H1 (cell line): ENCODE data around the gene PTCH2. TPM values are rescaled to one million over a fixed set of nuclear protein-coding genes. Genes with fewer than 3 reads are reported as not detected.
A peak's percentile ranks its signal among the peaks of the same experiment; 100 is the strongest.

Experiments
- CTCF ChIA-PET: fragments of 300-600 bp; sonication (Branson Sonifier 250); formaldehyde crosslinking; loops from one replicate; lab custom pipeline; 2021; ENCODE audit not compliant: partially characterized antibody; lab: Charles Lee
- POLR2A ChIA-PET: fragments of 300-600 bp; sonication (Branson Sonifier 250); formaldehyde crosslinking; loops from one replicate; lab custom pipeline; 2021; ENCODE audit warnings: inconsistent platforms; ENCODE audit not compliant: partially characterized antibody; lab: Charles Lee
- DNase-seq, 2 experiments: peaks; one replicate each; pipeline versions ENCODE4 v3.0.0 to v3.0.0-alpha.2; 2010 to 2022; ENCODE audit warnings: low spot score in 2 of 2, low read depth in 1 of 2, mixed read lengths in 1 of 2
- FAIRE-seq: peaks from 2 replicates; lab custom pipeline; 2011; peaks lifted over from hg19 to GRCh38; lab: Jason Lieb, UNC
- H2AFZ ChIP-seq: 2 replicates; pipeline ENCODE4 v1.8.1; 2012; ENCODE audit warnings: low read length, inconsistent platforms
- H2AK5ac ChIP-seq: 2 replicates; pipeline ENCODE4 v1.6.1; 2013; ENCODE audit warnings: low read depth, low read length
- H2BK120ac ChIP-seq: replicated peaks from 2 replicates; pipeline ENCODE3; 2013; ENCODE audit warnings: low read depth, low read length, inconsistent platforms
- H2BK12ac ChIP-seq: 2 replicates; pipeline ENCODE4 v1.6.1; 2013; ENCODE audit warnings: low read depth, low read length
- H2BK15ac ChIP-seq: 2 replicates; pipeline ENCODE4 v1.6.1; 2013; ENCODE audit warnings: low read length
- H2BK20ac ChIP-seq: 2 replicates; pipeline ENCODE4 v1.6.1; 2013; ENCODE audit warnings: low read length
- H2BK5ac ChIP-seq: 2 replicates; pipeline ENCODE4 v1.6.1; 2013; ENCODE audit warnings: low read depth, low read length
- H3K14ac ChIP-seq: 2 replicates; pipeline ENCODE4 v1.6.1; 2013; ENCODE audit warnings: inconsistent platforms; ENCODE audit not compliant: insufficient read length
- H3K18ac ChIP-seq: 2 replicates; pipeline ENCODE4 v1.6.1; 2013; ENCODE audit warnings: low read length; ENCODE audit errors: extremely low read depth
- H3K23ac ChIP-seq: 2 replicates; pipeline ENCODE4 v1.6.1; 2013; ENCODE audit warnings: inconsistent platforms; ENCODE audit not compliant: insufficient read length
- H3K23me2 ChIP-seq: 2 replicates; pipeline ENCODE4 v1.6.1; 2013; ENCODE audit warnings: low read depth, low read length
- H3K27ac ChIP-seq: 2 replicates; pipeline ENCODE4 v1.6.1; 2011; ENCODE audit warnings: low read depth, low read length, inconsistent platforms
- H3K27me3 ChIP-seq, 4 experiments: replicated peaks in 1 of 4; 1 replicate in 1 of 4; 2 replicates in 3 of 4; pipeline versions ENCODE4 v1.6.1 to v1.8.1; 2011 to 2013; ENCODE audit warnings: low read length in 3 of 4, mild to moderate bottlenecking in 3 of 4, inconsistent platforms in 2 of 4, mixed read lengths in 2 of 4, moderate library complexity in 1 of 4; ENCODE audit not compliant: control insufficient read depth in 3 of 4, insufficient read depth in 3 of 4; ENCODE audit errors: extremely low read depth in 1 of 4
- H3K36me3 ChIP-seq, 4 experiments: 2 replicates each; pipeline versions ENCODE4 v1.6.1 to v1.8.1; 2011 to 2013; ENCODE audit warnings: mild to moderate bottlenecking in 4 of 4, low read length in 3 of 4, moderate library complexity in 2 of 4, control low read depth in 1 of 4, inconsistent platforms in 1 of 4; ENCODE audit not compliant: insufficient read depth in 4 of 4, control insufficient read depth in 2 of 4
- H3K4ac ChIP-seq: replicated peaks from 2 replicates; pipeline ENCODE3; 2013; ENCODE audit warnings: low read length, low read depth, mixed read lengths, inconsistent platforms; ENCODE audit not compliant: insufficient read length
- H3K4me1 ChIP-seq, 4 experiments: replicated peaks in 1 of 4; 1 replicate in 1 of 4; 2 replicates in 3 of 4; pipeline versions ENCODE4 v1.6.1 to v1.8.1; 2011 to 2013; ENCODE audit warnings: low read length in 3 of 4, inconsistent platforms in 2 of 4, mixed read lengths in 1 of 4; ENCODE audit not compliant: insufficient read depth in 4 of 4, control insufficient read depth in 3 of 4
- H3K4me2 ChIP-seq, 2 experiments: 2 replicates each; pipeline versions ENCODE4 v1.6.1 to v1.8.1; 2011 to 2013; ENCODE audit warnings: low read depth in 2 of 2, low read length in 2 of 2, control low read depth in 1 of 2, inconsistent platforms in 1 of 2, mild to moderate bottlenecking in 1 of 2; ENCODE audit not compliant: insufficient read depth in 1 of 2
- H3K4me3 ChIP-seq, 4 experiments: fragments of 200-600, 300-600 bp in 1 of 4; sonication (generic), shearing (Covaris generic), sonication (Bioruptor Twin) in 1 of 4; 2 replicates each; pipeline versions ENCODE4 v1.5.1 to v1.8.1; 2011 to 2016; ENCODE audit warnings: low read length in 4 of 4, low read depth in 3 of 4, control low read depth in 2 of 4, inconsistent platforms in 2 of 4, mild to moderate bottlenecking in 2 of 4, mixed read lengths in 1 of 4, moderate library complexity in 1 of 4; ENCODE audit not compliant: insufficient read depth in 2 of 4; ENCODE audit errors: extremely low read depth in 1 of 4
- H3K56ac ChIP-seq: replicated peaks from 2 replicates; pipeline ENCODE3; 2013; ENCODE audit warnings: low read depth, mild to moderate bottlenecking, mixed read lengths, low read length, inconsistent platforms; ENCODE audit not compliant: insufficient read length
- H3K79me1 ChIP-seq: 2 replicates; pipeline ENCODE4 v1.6.1; 2013; ENCODE audit warnings: low read depth, low read length, control low read depth
- H3K79me2 ChIP-seq, 2 experiments: 2 replicates each; pipeline versions ENCODE4 v1.6.1 to v1.8.1; 2012 to 2013; ENCODE audit warnings: low read length in 2 of 2, mild to moderate bottlenecking in 2 of 2, inconsistent platforms in 1 of 2; ENCODE audit not compliant: insufficient read depth in 2 of 2, control insufficient read depth in 1 of 2
- H3K9ac ChIP-seq, 4 experiments: replicated peaks in 1 of 4; 1 replicate in 1 of 4; 2 replicates in 3 of 4; pipeline versions ENCODE4 v1.6.1 to v1.8.1; 2011 to 2013; ENCODE audit warnings: low read depth in 3 of 4, low read length in 3 of 4, control low read depth in 2 of 4, mild to moderate bottlenecking in 2 of 4, moderate library complexity in 2 of 4, inconsistent platforms in 1 of 4; ENCODE audit errors: extremely low read depth in 1 of 4
- H3K9me3 ChIP-seq, 2 experiments: 2 replicates each; pipeline versions ENCODE4 v1.6.1 to v1.8.1; 2012 to 2013; ENCODE audit warnings: mild to moderate bottlenecking in 2 of 2, moderate library complexity in 2 of 2, control low read depth in 1 of 2, inconsistent platforms in 1 of 2, low read depth in 1 of 2, low read length in 1 of 2, mixed read lengths in 1 of 2; ENCODE audit not compliant: insufficient read depth in 2 of 2
- H4K20me1 ChIP-seq, 2 experiments: replicated peaks in 1 of 2; 2 replicates each; pipeline versions ENCODE3 to v1.8.1; 2011 to 2013; ENCODE audit warnings: inconsistent platforms in 2 of 2, low read length in 2 of 2, mild to moderate bottlenecking in 1 of 2; ENCODE audit not compliant: insufficient read depth in 2 of 2, control insufficient read depth in 1 of 2
- H4K5ac ChIP-seq: 2 replicates; pipeline ENCODE4 v1.6.1; 2013; ENCODE audit warnings: low read length, low read depth, mixed read lengths, inconsistent platforms; ENCODE audit not compliant: insufficient read length
- H4K8ac ChIP-seq: 2 replicates; pipeline ENCODE4 v1.8.0; 2013; ENCODE audit warnings: mild to moderate bottlenecking, moderate library complexity, low read length, inconsistent platforms; ENCODE audit not compliant: insufficient read depth; ENCODE audit errors: extremely low read depth
- H4K91ac ChIP-seq: replicated peaks from 2 replicates; pipeline ENCODE3; 2013; ENCODE audit warnings: low read length, mixed read lengths, inconsistent platforms; ENCODE audit not compliant: insufficient read length
- ATF3 ChIP-seq: IDR thresholded peaks from 2 replicates; pipeline ENCODE4 v1.6.1; 2011; ENCODE audit warnings: low read depth, mild to moderate bottlenecking, low read length; ENCODE audit not compliant: insufficient read depth
- CTCF ChIP-seq, 3 experiments: IDR thresholded peaks; 1 replicate in 2 of 3; 2 replicates in 1 of 3; pipeline versions ENCODE4 v1.5.1 to v1.6.1; 2011; ENCODE audit warnings: low read length in 3 of 3, mild to moderate bottlenecking in 3 of 3, inconsistent platforms in 2 of 3, low read depth in 1 of 3, moderate library complexity in 1 of 3; ENCODE audit not compliant: insufficient read depth in 1 of 3; ENCODE audit errors: control extremely low read depth in 1 of 3
- EP300 ChIP-seq, 2 experiments: IDR thresholded peaks; 1 replicate in 1 of 2; 2 replicates in 1 of 2; pipeline ENCODE4 v1.6.1; 2011 to 2012; ENCODE audit warnings: low read depth in 2 of 2, low read length in 2 of 2, mild to moderate bottlenecking in 2 of 2, borderline replicate concordance in 1 of 2, inconsistent platforms in 1 of 2, moderate library complexity in 1 of 2
- POLR2AphosphoS5 ChIP-seq: IDR thresholded peaks from 2 replicates; pipeline ENCODE4 v1.6.1; 2011; ENCODE audit warnings: low read depth, low read length
- SIX5 ChIP-seq: IDR thresholded peaks from 2 replicates; pipeline ENCODE4 v1.6.1; 2011; ENCODE audit warnings: mild to moderate bottlenecking, low read depth, low read length
- WGBS, 2 experiments: shearing (Covaris generic) in 1 of 2; methylation state at CpG; one replicate each; pipeline versions ENCODE4 v1.1.6 to v1.1.7; 2013 to 2015; ENCODE audit warnings: low lambda C conversion rate in 2 of 2, mixed read lengths in 2 of 2, inconsistent platforms in 1 of 2, low coverage in 1 of 2, missing lambda C conversion rate in 1 of 2; ENCODE audit not compliant: insufficient replicate concordance in 2 of 2, insufficient coverage in 1 of 2, insufficient read length in 1 of 2; ENCODE audit errors: extremely low coverage in 1 of 2, missing lambda C conversion rate in 1 of 2; 5-methylcytosine and 5-hydroxymethylcytosine counted together
- polyA plus RNA-seq, 7 experiments: library from polyadenylated mRNA; depleted of rRNA in 3 of 7; stranded (reverse) in 5 of 7; unstranded in 2 of 7; fragments of >200 nt in 5 of 7; fragments of 200-250 nt in 2 of 7; gene quantifications; 1 replicate in 5 of 7; 2 replicates in 1 of 7; 4 replicates in 1 of 7; pipeline versions ENCODE4 v1.2.1 to v1.2.3, GENCODE V29; 2011 to 2013; ENCODE audit warnings: missing spikeins in 2 of 7, mixed read lengths in 2 of 7
- total RNA-seq: library from RNA; stranded (reverse); fragmentation: NEBNext Ultra II Directional; extraction: Animal tissue kit (Norgen Biotek cat#: 25700); gene quantifications from 2 replicates; pipeline ENCODE4 v1.2.1, GENCODE V29; 2021

The PTCH2 gene
- total and polyA plus RNA-seq, 2 of the 8 experiments (the other 6 are each of a cell fraction or from before 2014, with no cell fraction given), result 0.35 to 1.2 TPM

GRCh38 chr1:44806025-44806703 is 36.9 kb downstream of the PTCH2 start:
- Histone ChIP-seq H3K9ac (peak overlapping the region in 2 of 4 experiments; percentile 74 to 80; a peak in 3 of 7 replicates), H4K8ac (no peak overlapping the region; the same call in 1 of the 2 replicates)
- TF ChIP-seq ATF3 (no peak), SIX5 (no peak), CTCF (IDR thresholded peaks at IDR 0.05; ENCODE audit: control extremely low read depth in 1 of 3, insufficient read depth in 1 of 3, low read depth in 1 of 3, low read length in 3 of 3) (peak in 1 of 3 experiments; percentile 30; a peak in 1 of 4 replicates), EP300 (IDR thresholded peaks at IDR 0.05; ENCODE audit: borderline replicate concordance in 1 of 2, low read depth in 2 of 2, low read length in 2 of 2) (no peak), POLR2AphosphoS5 (peak; percentile 30)

More at GRCh38 chr1:44806025-44806703, 36.9 kb downstream of the PTCH2 start:
- Histone ChIP-seq H2BK5ac (peak overlapping the region; percentile 98), H4K5ac (no peak overlapping the region), H4K20me1 (peaks cover 0 to 6% of the 10 kb centered on the region in 2 experiments), H3K4ac (no peak overlapping the region), H3K79me2 (no peaks in the 10 kb centered on the region), H4K91ac (no peak overlapping the region), H3K4me1 (peaks cover 10 to 37% (median 28%) of the 10 kb centered on the region in 4 experiments), H2BK20ac (no peak overlapping the region), H2AFZ (no peak overlapping the region), H3K56ac (no peak overlapping the region), H3K27ac (peak overlapping the region; percentile 96), H2AK5ac (peak overlapping the region; percentile 97; the same call in 1 of the 2 replicates), H3K23me2 (no peaks in the 10 kb centered on the region; the same call in 1 of the 2 replicates), H2BK12ac (peak overlapping the region; percentile 100), H3K14ac (no peak overlapping the region), H3K9me3 (no peaks in the 10 kb centered on the region), H2BK120ac (no peak overlapping the region), H3K36me3 (peaks cover 0 to 16% (median 10%) of the 10 kb centered on the region in 4 experiments; a peak in 5 of 8 replicates), H3K4me3 (no peak overlapping the region), H3K27me3 (no peaks in the 10 kb centered on the region; a peak in 1 of 7 replicates), H3K4me2 (no peak overlapping the region), H3K79me1 (no peaks in the 10 kb centered on the region), H3K23ac (no peak overlapping the region), H3K18ac (peak overlapping the region; percentile 84; the same call in 1 of the 2 replicates), H2BK15ac (peak overlapping the region; percentile 100; the same call in 1 of the 2 replicates)
- DNase-seq (no peak), FAIRE-seq (no peak)
- POLR2A ChIA-PET, result interaction anchor here (0.6 to 19.2 kb wide), 16 partner anchors 7 to 814 kb away, joined by 3 to 547 read pairs (median 12); partner anchors contain the start of genes BEST4, RNU5D-1 and RPS8
- WGBS, 2 experiments, result 95% methylated on average over 66 of the region's 70 CpGs; no CpG with 5 or more reads in 1 of the 2 experiments
- CTCF ChIA-PET, result interaction anchor here (0.5 to 5.4 kb wide), 13 partner anchors 9 to 180 kb away, joined by 3 to 37 read pairs (median 4); partner anchors contain the start of genes BEST4 and EIF2B3
